Central memory CD8-positive, alpha-beta T cell (primary cell): Measurements from ENCODE around the gene CHST4.
A peak's percentile ranks its signal among the peaks of the same experiment; 100 is the strongest.
"Not testable (repeated sequence)": the region's sequence is repeated elsewhere in the genome, so short reads cannot be mapped to it uniquely, and the experiment has no call there.

Experiments
- ATAC-seq: fragments of 150-1000 bp; cut with Tn5 transposase; replicated peaks from 2 replicates; pipeline ENCODE4 v1.10.0; 2022; ENCODE audit warnings: mild to moderate bottlenecking, moderate FRiP score, moderate number of reproducible peaks; ENCODE audit not compliant: poor library complexity, severe bottlenecking; ENCODE audit errors: extremely low read depth
- DNase-seq, 2 donors: peaks; one replicate each; pipeline ENCODE4 v3.0.0; 2021; ENCODE audit warnings: low spot score in 2 of 2
- H3K27ac Mint-ChIP-seq: one replicate; pipeline ENCODE4 v1.8.0; 2022; ENCODE audit warnings: low read depth, mild to moderate bottlenecking, moderate library complexity, mixed read lengths
- H3K27me3 Mint-ChIP-seq: one replicate; pipeline ENCODE4 v1.8.0; 2022; ENCODE audit warnings: mixed read lengths
- H3K36me3 Mint-ChIP-seq: one replicate; pipeline ENCODE4 v1.8.0; 2022; ENCODE audit warnings: mild to moderate bottlenecking, moderate library complexity, mixed read lengths; ENCODE audit not compliant: insufficient read depth
- H3K4me1 Mint-ChIP-seq: one replicate; pipeline ENCODE4 v1.8.0; 2022; ENCODE audit warnings: mixed read lengths
- H3K4me3 Mint-ChIP-seq: one replicate; pipeline ENCODE4 v1.8.0; 2022; ENCODE audit warnings: mild to moderate bottlenecking, moderate library complexity, mixed read lengths
- H3K9me3 Mint-ChIP-seq: one replicate; pipeline ENCODE4 v1.8.0; 2022; ENCODE audit warnings: mixed read lengths

CHST4 gene

DNA sequence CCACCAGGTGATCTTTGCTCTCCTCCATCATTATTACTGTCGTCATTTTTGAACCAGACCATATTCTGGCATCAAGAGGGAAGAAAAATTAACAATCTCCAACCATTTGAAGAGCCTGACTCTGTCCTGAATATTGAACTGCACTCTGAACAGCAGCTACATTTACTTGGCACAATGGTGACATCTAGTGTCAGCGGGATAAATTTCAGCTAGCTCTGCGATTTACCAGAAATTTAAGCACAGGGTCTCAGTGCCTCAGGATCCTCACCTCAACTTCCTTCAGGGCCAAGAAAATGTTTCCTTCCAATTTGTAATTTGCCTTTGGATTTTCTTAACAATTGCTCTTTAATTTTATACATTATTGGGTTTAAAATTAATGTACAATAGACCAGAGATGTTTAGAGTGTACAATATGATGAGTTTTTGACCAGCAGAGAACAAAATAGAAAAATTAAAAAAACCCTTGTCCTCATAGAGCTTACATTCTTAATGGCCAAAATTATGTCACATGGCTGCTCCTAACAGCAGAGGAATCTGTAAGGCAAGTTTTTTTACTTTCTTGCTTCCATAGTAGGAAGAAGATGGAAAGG is 26.4 kb upstream of the CHST4 start:
- ATAC-seq (no peak), DNase-seq (peak; percentile 26 to 38)
- Mint-ChIP-seq H3K36me3 (no peaks in the 10 kb centered on the region), H3K4me3 (no peak overlapping the region), H3K27ac (no peak overlapping the region), H3K27me3 (peaks cover 23% of the 10 kb centered on the region), H3K9me3 (no peaks in the 10 kb centered on the region), H3K4me1 (no peaks in the 10 kb centered on the region)

- Mint-ChIP-seq H3K4me3 (no peak overlapping the region), H3K27ac (no peak overlapping the region), H3K9me3 (no peaks in the 10 kb centered on the region), H3K4me1 (no peaks in the 10 kb centered on the region), H3K36me3 (no peaks in the 10 kb centered on the region), H3K27me3 (peaks cover 23% of the 10 kb centered on the region)
- DNase-seq = no peak
- no peak for ATAC-seq
These were observed 25.3 kb upstream of the CHST4 start for GRCh38 chr16:71500964-71501363.

- no peak overlapping the region for H3K27ac Mint-ChIP-seq
- no peaks in the 10 kb centered on the region for H3K9me3 Mint-ChIP-seq
- no peaks in the 10 kb centered on the region for H3K36me3 Mint-ChIP-seq
- DNase-seq (no peak), ATAC-seq (no peak)
- H3K27me3 Mint-ChIP-seq = peaks cover 23% of the 10 kb centered on the region
- no peak overlapping the region for H3K4me3 Mint-ChIP-seq
- no peaks in the 10 kb centered on the region for H3K4me1 Mint-ChIP-seq
These were observed 24.7 kb upstream of the CHST4 start for GRCh38 chr16:71501547-71501946.

GRCh38 chr16:71504051-71504450 is 22.2 kb upstream of the CHST4 start:
- peaks cover 23% of the 10 kb centered on the region for H3K27me3 Mint-ChIP-seq
- not testable (repeated sequence) for DNase-seq, H3K36me3 Mint-ChIP-seq, H3K4me1 Mint-ChIP-seq, H3K27ac Mint-ChIP-seq, ATAC-seq, H3K4me3 Mint-ChIP-seq, H3K9me3 Mint-ChIP-seq

- H3K36me3 Mint-ChIP-seq = no peaks in the 10 kb centered on the region
- ATAC-seq = no peak
- no peak for DNase-seq
- H3K27ac Mint-ChIP-seq = no peak overlapping the region
- H3K27me3 Mint-ChIP-seq = peaks cover 18% of the 10 kb centered on the region
- H3K9me3 Mint-ChIP-seq = no peaks in the 10 kb centered on the region
- no peak overlapping the region for H3K4me3 Mint-ChIP-seq
- no peaks in the 10 kb centered on the region for H3K4me1 Mint-ChIP-seq
These were observed 21.3 kb upstream of the CHST4 start for GRCh38 chr16:71504901-71505300.

DNA sequence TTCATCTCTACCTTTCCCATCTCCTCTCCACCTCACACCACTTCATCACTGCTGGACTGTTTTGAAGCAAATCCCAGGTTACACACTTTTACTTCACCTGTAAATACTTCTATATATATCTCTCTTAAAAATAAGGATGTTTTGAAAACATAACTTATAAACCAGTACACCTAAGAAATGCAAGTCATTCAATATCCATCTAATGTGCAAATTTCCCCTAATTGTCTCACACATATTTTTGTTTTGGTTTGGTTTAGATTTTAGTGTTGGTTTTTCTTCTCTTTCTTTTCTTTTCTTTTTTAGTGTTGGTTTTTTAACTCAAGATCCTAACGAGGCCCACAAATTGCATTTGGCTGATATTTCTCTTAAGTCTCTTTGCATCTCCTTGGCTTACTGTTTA is 19.2 kb upstream of the CHST4 start:
- DNase-seq = no peak
- H3K27ac Mint-ChIP-seq = no peak overlapping the region
- H3K27me3 Mint-ChIP-seq = peaks cover 29% of the 10 kb centered on the region
- no peak overlapping the region for H3K4me3 Mint-ChIP-seq
- no peak for ATAC-seq
- H3K9me3 Mint-ChIP-seq = no peaks in the 10 kb centered on the region
- H3K4me1 Mint-ChIP-seq = no peaks in the 10 kb centered on the region
- H3K36me3 Mint-ChIP-seq = no peaks in the 10 kb centered on the region

- no peak overlapping the region for H3K27ac Mint-ChIP-seq
- ATAC-seq (no peak), DNase-seq (no peak)
- no peaks in the 10 kb centered on the region for H3K4me1 Mint-ChIP-seq
- no peaks in the 10 kb centered on the region for H3K36me3 Mint-ChIP-seq
- no peak overlapping the region for H3K4me3 Mint-ChIP-seq
- H3K27me3 Mint-ChIP-seq = peaks cover 34% of the 10 kb centered on the region
- no peaks in the 10 kb centered on the region for H3K9me3 Mint-ChIP-seq
These were observed 12.9 kb upstream of the CHST4 start for GRCh38 chr16:71513302-71513701.

GRCh38 chr16:71514476-71514875 is 11.8 kb upstream of the CHST4 start:
- no peak for DNase-seq
- no peak overlapping the region for H3K4me3 Mint-ChIP-seq
- no peak for ATAC-seq
- H3K27ac Mint-ChIP-seq = no peak overlapping the region
- H3K36me3 Mint-ChIP-seq = no peaks in the 10 kb centered on the region
- no peaks in the 10 kb centered on the region for H3K4me1 Mint-ChIP-seq
- H3K27me3 Mint-ChIP-seq = peaks cover 34% of the 10 kb centered on the region
- no peaks in the 10 kb centered on the region for H3K9me3 Mint-ChIP-seq

GRCh38 chr16:71515026-71515425 is 11.2 kb upstream of the CHST4 start:
- no peak overlapping the region for H3K4me3 Mint-ChIP-seq
- no peaks in the 10 kb centered on the region for H3K9me3 Mint-ChIP-seq
- ATAC-seq (no peak), DNase-seq (no peak)
- H3K27ac Mint-ChIP-seq = no peak overlapping the region
- H3K4me1 Mint-ChIP-seq = no peaks in the 10 kb centered on the region
- no peaks in the 10 kb centered on the region for H3K36me3 Mint-ChIP-seq
- H3K27me3 Mint-ChIP-seq = peaks cover 34% of the 10 kb centered on the region

DNA sequence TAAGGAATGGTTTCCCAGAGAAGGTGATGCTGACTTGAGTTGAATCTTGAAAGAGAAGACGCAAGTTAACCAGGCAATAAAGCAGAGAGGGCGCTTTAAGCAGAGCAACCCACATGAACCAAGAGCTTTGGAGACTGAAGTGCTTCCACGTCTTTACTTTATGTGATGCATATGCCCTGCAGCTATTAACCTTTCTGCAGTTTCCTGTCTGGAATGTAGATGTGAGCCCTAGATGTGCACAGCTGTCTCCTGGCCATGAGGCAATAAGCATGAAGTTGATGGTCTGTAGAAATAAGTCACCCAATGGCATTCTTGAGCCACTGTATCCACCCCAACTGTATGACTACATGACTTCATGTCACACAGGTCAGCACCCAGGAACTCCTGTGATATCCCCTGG is 5.7 kb upstream of the CHST4 start:
- Mint-ChIP-seq H3K36me3 (peaks cover 2% of the 10 kb centered on the region), H3K4me1 (no peaks in the 10 kb centered on the region), H3K4me3 (no peak overlapping the region), H3K27me3 (peaks cover 20% of the 10 kb centered on the region), H3K27ac (no peak overlapping the region), H3K9me3 (no peaks in the 10 kb centered on the region)
- ATAC-seq (no peak), DNase-seq (no peak)

DNA sequence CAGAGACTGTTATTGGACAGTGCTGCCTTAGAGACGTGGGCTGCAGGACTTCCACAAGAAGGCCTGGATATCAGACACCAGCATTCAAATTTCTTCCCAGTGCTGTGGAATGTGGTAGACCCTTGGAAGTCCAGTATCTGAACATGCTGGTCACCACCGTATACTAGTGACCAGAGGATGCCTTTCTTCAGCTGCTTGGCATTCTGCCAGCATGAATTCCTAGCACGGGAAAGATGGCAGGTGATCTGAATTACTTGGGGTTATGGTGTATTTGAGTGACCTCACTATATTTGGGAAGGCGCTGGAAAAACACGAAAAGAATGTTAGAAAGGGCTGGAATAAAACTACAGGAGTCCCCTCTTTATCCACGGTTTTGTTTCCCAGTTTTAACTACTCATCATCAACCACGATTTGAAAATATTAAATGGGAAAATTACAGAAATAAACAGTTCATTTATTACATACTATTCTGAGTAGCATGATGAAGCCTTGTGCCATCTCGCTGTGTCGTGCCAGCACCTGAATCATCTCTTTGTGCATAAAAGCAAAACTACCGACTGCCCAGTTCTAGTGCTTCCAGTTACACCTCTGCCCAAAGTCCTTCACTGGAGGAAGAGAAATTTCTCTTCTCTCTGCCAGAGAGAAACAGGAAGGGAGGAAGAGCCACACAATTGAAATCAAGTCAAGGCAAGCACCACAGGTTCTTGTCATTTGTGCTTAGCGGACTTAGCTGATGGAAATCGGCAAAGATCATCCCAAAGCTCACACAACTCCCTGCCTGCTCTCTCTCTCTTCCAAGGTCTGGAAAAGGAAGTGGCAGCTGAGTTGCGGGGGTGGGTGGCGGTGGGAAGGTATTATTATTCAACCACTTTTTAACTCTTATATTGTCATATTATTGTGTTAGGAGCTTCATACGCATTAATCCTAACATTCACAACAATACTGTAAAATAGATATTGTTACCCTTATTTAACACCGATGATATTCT is 1.4 kb upstream of the CHST4 start:
- no peak overlapping the region for H3K4me3 Mint-ChIP-seq
- peaks cover 2% of the 10 kb centered on the region for H3K36me3 Mint-ChIP-seq
- DNase-seq (no peak), ATAC-seq (no peak)
- no peak overlapping the region for H3K27ac Mint-ChIP-seq
- H3K27me3 Mint-ChIP-seq = peaks cover 54% of the 10 kb centered on the region
- no peaks in the 10 kb centered on the region for H3K4me1 Mint-ChIP-seq
- no peaks in the 10 kb centered on the region for H3K9me3 Mint-ChIP-seq

- H3K9me3 Mint-ChIP-seq = no peaks in the 10 kb centered on the region
- H3K27me3 Mint-ChIP-seq = peaks cover 67% of the 10 kb centered on the region
- H3K27ac Mint-ChIP-seq = no peak overlapping the region
- H3K4me3 Mint-ChIP-seq = no peak overlapping the region
- ATAC-seq (no peak), DNase-seq (no peak)
- H3K4me1 Mint-ChIP-seq = no peaks in the 10 kb centered on the region
- no peaks in the 10 kb centered on the region for H3K36me3 Mint-ChIP-seq
These were observed 2.0 kb downstream of the CHST4 start for GRCh38 chr16:71528257-71528656.

- DNase-seq (no peak), ATAC-seq (no peak)
- no peak overlapping the region for H3K27ac Mint-ChIP-seq
- H3K36me3 Mint-ChIP-seq = no peaks in the 10 kb centered on the region
- peaks cover 61% of the 10 kb centered on the region for H3K27me3 Mint-ChIP-seq
- no peak overlapping the region for H3K4me3 Mint-ChIP-seq
- H3K9me3 Mint-ChIP-seq = no peaks in the 10 kb centered on the region
- H3K4me1 Mint-ChIP-seq = no peaks in the 10 kb centered on the region
These were observed 2.6 kb downstream of the CHST4 start for GRCh38 chr16:71528863-71529262.
